HepG2 (cell line): ENCODE measurements around the gene NFIL3. TPM values are rescaled to one million over a fixed set of nuclear protein-coding genes. Genes with fewer than 3 reads are reported as not detected.
"Not testable (repeated sequence)": the region's sequence is repeated elsewhere in the genome, so short reads cannot be mapped to it uniquely, and the experiment has no call there.

Source experiments
- ATAC-seq: fragments of 200-7000 bp; cut with Tn5 transposase; 3 replicates; pipeline ENCODE4 v1.9.1; 2020; ENCODE audit warnings: mild to moderate bottlenecking, moderate library complexity
- BruUV-seq: library from RNA; stranded (reverse); fragments of 400-500 nt; replicated peaks from 2 replicates; lab custom pipeline; 2021; lab: Mats Ljungman, UMichigan
- CTCF ChIA-PET: fragments of 300-600 bp; formaldehyde crosslinking; extraction: SDS; loops from one replicate; lab custom pipeline; 2021; ENCODE audit warnings: low total read pairs, inconsistent platforms, low intra/inter-chr PET ratio; lab: Yijun Ruan, JAX
- POLR2A ChIA-PET: fragments of 350-600 bp; sonication (Branson Sonifier 250); formaldehyde crosslinking; loops from one replicate; lab custom pipeline; 2020; ENCODE audit warnings: antibody characterized with exemption, inconsistent platforms; lab: Yijun Ruan, JAX
- DNase-seq: peaks from one replicate; pipeline ENCODE4 v3.0.0-alpha.2; 2015; ENCODE audit warnings: low spot score
- FAIRE-seq: peaks from 3 replicates; lab custom pipeline; 2011; peaks lifted over from hg19 to GRCh38; lab: Jason Lieb, UNC
- H2AFZ ChIP-seq: one replicate; pipeline ENCODE4 v1.6.1; 2011; ENCODE audit warnings: low read length, inconsistent platforms
- H3K27ac ChIP-seq: fragments of 300-600 bp; 3 replicates; pipeline ENCODE4 v1.8.0; 2011; ENCODE audit warnings: mixed run types, mild to moderate bottlenecking, mixed read lengths, low read length, inconsistent platforms; ENCODE audit not compliant: insufficient read depth; ENCODE audit errors: extremely low read length
- H3K27me3 ChIP-seq, 2 experiments: fragments of 200-600 bp in 1 of 2; 2 replicates in 1 of 2; 3 replicates in 1 of 2; pipeline versions ENCODE4 v1.6.0 to v1.8.0; 2011; ENCODE audit warnings: low read length in 2 of 2, mild to moderate bottlenecking in 2 of 2, moderate library complexity in 2 of 2, inconsistent platforms in 1 of 2; ENCODE audit not compliant: insufficient read depth in 2 of 2, control insufficient read depth in 1 of 2
- H3K36me3 ChIP-seq, 2 experiments: fragments of 200-600 bp in 1 of 2; replicated peaks in 1 of 2; 2 replicates in 1 of 2; 3 replicates in 1 of 2; pipeline versions ENCODE4 v1.5.1 to v1.8.0; 2011; ENCODE audit warnings: low read length in 2 of 2, inconsistent platforms in 1 of 2; ENCODE audit not compliant: insufficient read depth in 2 of 2, control insufficient read depth in 1 of 2
- H3K4me1 ChIP-seq: 2 replicates; pipeline ENCODE4 v1.5.1; 2012; ENCODE audit warnings: low read length, inconsistent platforms; ENCODE audit not compliant: insufficient read depth
- H3K4me2 ChIP-seq: 2 replicates; pipeline ENCODE4 v1.6.0; 2011; ENCODE audit warnings: low read depth, low read length, inconsistent platforms
- H3K4me3 ChIP-seq, 3 experiments: fragments of 200-600 bp in 1 of 3; sonication (generic), shearing (Covaris generic) in 1 of 3; replicated peaks in 1 of 3; 2 replicates each; pipeline ENCODE4 v1.5.1; 2011 to 2016; ENCODE audit warnings: low read length in 3 of 3, inconsistent platforms in 2 of 3, low read depth in 2 of 3, mild to moderate bottlenecking in 2 of 3, control low read depth in 1 of 3, mixed read lengths in 1 of 3; ENCODE audit not compliant: insufficient read depth in 1 of 3
- H3K79me2 ChIP-seq: one replicate; pipeline ENCODE4 v1.6.1; 2011; ENCODE audit warnings: low read length, inconsistent platforms; ENCODE audit not compliant: insufficient read depth
- H3K9ac ChIP-seq: 2 replicates; pipeline ENCODE4 v1.6.0; 2011; ENCODE audit warnings: mild to moderate bottlenecking, low read depth, low read length, inconsistent platforms; ENCODE audit not compliant: insufficient read depth
- H3K9me3 ChIP-seq: 2 replicates; pipeline ENCODE4 v1.5.1; 2012; ENCODE audit warnings: mild to moderate bottlenecking, low read length
- H4K20me1 ChIP-seq: 2 replicates; pipeline ENCODE4 v1.6.0; 2011; ENCODE audit warnings: inconsistent platforms, mild to moderate bottlenecking, low read length, moderate library complexity; ENCODE audit not compliant: insufficient read depth
- BORCS8-MEF2B ChIP-seq: sonication (generic); formaldehyde crosslinking; IDR thresholded peaks from 2 replicates; pipeline ENCODE4 v1.8.0; 2022; ENCODE audit warnings: mild to moderate bottlenecking, missing genetic modification reagents
- CHCHD3 ChIP-seq: sonication (generic); formaldehyde crosslinking; IDR thresholded peaks from 2 replicates; pipeline ENCODE4 v1.8.0; 2022; ENCODE audit warnings: mild to moderate bottlenecking, missing genetic modification reagents, moderate library complexity
- ESRRA ChIP-seq: sonication (generic); formaldehyde crosslinking; IDR thresholded peaks from 2 replicates; pipeline ENCODE4 v1.5.1; 2020; ENCODE audit warnings: mild to moderate bottlenecking, low read depth, missing genetic modification reagents
- GATAD2A ChIP-seq: IDR thresholded peaks from 2 replicates; pipeline ENCODE4 v1.6.1; 2016
- PHF20 ChIP-seq: sonication (generic); formaldehyde crosslinking; IDR thresholded peaks from 2 replicates; pipeline ENCODE4 v1.5.0; 2020; ENCODE audit warnings: mild to moderate bottlenecking, missing genetic modification reagents
- SMAD1 ChIP-seq: sonication (generic); formaldehyde crosslinking; IDR thresholded peaks from 2 replicates; pipeline ENCODE4 v1.4.0; 2020; ENCODE audit warnings: missing genetic modification reagents, low read depth, mild to moderate bottlenecking, borderline replicate concordance
- ZFP36L2 ChIP-seq: sonication (generic); formaldehyde crosslinking; IDR thresholded peaks from 2 replicates; pipeline ENCODE4 v1.4.0; 2020; ENCODE audit warnings: missing genetic modification reagents
- ZFYVE20 ChIP-seq: sonication (generic); formaldehyde crosslinking; IDR thresholded peaks from 2 replicates; pipeline ENCODE4 v1.8.0; 2023; ENCODE audit warnings: low read depth, mild to moderate bottlenecking, moderate library complexity, missing genetic modification reagents, borderline replicate concordance
- ZNF326 ChIP-seq: sonication (generic); formaldehyde crosslinking; IDR thresholded peaks from 2 replicates; pipeline ENCODE4 v1.4.0; 2020; ENCODE audit warnings: missing genetic modification reagents, borderline replicate concordance
- ZNF552 ChIP-seq: sonication (generic); formaldehyde crosslinking; IDR thresholded peaks from 2 replicates; pipeline ENCODE4 v1.9.0; 2022; ENCODE audit warnings: missing genetic modification reagents, mild to moderate bottlenecking, borderline replicate concordance
- ZNF7 ChIP-seq: IDR thresholded peaks from 2 replicates; pipeline ENCODE4 v1.6.1; 2016; ENCODE audit warnings: missing biosample characterization, missing genetic modification reagents
- WGBS: methylation state at CpG from one replicate; pipeline ENCODE4 v1.1.6; 2017; ENCODE audit warnings: low lambda C conversion rate; 5-methylcytosine and 5-hydroxymethylcytosine counted together
- in situ Hi-C: cut with HindIII; loops from 2 replicates; pipeline ENCODE4 v1.10.0; 2017; ENCODE audit warnings: low pct_unique_long_range_greater_than_20kb; ENCODE audit not compliant: extremely low pct_ligation_motif_present
- intact Hi-C: fragments of 100-400 bp; cut with micrococcal nuclease; formaldehyde crosslinking; loops from one replicate; pipeline ENCODE4 v1.10.0; 2022; ENCODE audit not compliant: unreplicated experiment
- polyA plus RNA-seq, 8 experiments: library from polyadenylated mRNA; depleted of rRNA in 3 of 8; stranded (reverse) in 7 of 8; unstranded in 1 of 8; fragments of >200 nt; fragmentation: Illumina TruSeq in 4 of 8; extraction: Trizol in 4 of 8; gene quantifications; 2 replicates each; pipeline versions ENCODE4 v1.2.1 to v1.2.3, GENCODE V29; 2011 to 2016; ENCODE audit warnings: low read depth in 4 of 8, missing spikeins in 1 of 8, mixed read lengths in 1 of 8; ENCODE audit not compliant: insufficient read depth in 1 of 8
- total RNA-seq, 5 experiments: library from RNA; depleted of rRNA; stranded (reverse); fragments of >200 nt; fragmentation: Illumina TruSeq; extraction: Trizol; gene quantifications; 2 replicates each; pipeline ENCODE4 v1.2.3, GENCODE V29; 2016; ENCODE audit warnings: low read depth in 1 of 5
- TF ChIP-seq, protein P1 (sequence below): sonication (generic); formaldehyde crosslinking; IDR thresholded peaks from 2 replicates; pipeline ENCODE4 v1.4.0; 2020; ENCODE audit warnings: missing genetic modification reagents

Gene NFIL3
- total and polyA plus RNA-seq, 2 of the 13 experiments (the other 11 are each of a cell fraction or from before 2014, with no cell fraction given), result 46.6 to 54.2 TPM

DNA sequence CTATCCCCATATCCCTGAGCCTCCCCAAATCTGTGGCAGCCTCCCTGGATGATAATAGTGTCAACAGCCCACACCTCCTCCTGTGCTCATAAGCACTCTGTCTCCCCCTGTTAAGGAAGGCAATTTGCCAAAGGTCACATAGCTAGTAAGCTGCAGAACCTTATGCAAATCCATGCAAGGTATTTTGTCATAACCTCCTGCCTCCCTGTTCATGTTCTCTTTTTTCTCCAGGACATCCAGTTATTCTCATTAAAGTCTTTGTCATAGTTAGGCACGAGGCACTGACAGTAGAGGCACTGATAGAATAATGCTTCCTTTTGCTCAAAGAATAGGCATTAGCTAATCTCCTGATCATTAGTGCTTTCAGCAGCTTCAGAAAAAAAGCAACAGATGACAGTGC lies 51.7 kb downstream of the NFIL3 start:
- DNase-seq, result no peak
- WGBS, result 45% methylated on average over 1 of the region's 1 CpG
- H3K36me3 ChIP-seq, result no peaks in the 10 kb centered on the region
- TF ChIP-seq PHF20 (CRISPR knock-in tag), result no peak
- TF ChIP-seq CHCHD3 (CRISPR knock-in tag), result no peak
- TF ChIP-seq BORCS8-MEF2B (CRISPR knock-in tag), result no peak
- no peak for TF ChIP-seq ESRRA
- TF ChIP-seq SMAD1 (CRISPR knock-in tag), result no peak
- TF ChIP-seq ZFYVE20 (CRISPR knock-in tag), result no peak
- TF ChIP-seq GATAD2A (CRISPR knock-in tag), result no peak
- TF ChIP-seq, protein P1, sequence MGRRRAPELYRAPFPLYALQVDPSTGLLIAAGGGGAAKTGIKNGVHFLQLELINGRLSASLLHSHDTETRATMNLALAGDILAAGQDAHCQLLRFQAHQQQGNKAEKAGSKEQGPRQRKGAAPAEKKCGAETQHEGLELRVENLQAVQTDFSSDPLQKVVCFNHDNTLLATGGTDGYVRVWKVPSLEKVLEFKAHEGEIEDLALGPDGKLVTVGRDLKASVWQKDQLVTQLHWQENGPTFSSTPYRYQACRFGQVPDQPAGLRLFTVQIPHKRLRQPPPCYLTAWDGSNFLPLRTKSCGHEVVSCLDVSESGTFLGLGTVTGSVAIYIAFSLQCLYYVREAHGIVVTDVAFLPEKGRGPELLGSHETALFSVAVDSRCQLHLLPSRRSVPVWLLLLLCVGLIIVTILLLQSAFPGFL (CRISPR knock-in tag), result no peak
- no peak for TF ChIP-seq ZNF7
- no peak for TF ChIP-seq ZNF552 (CRISPR knock-in tag)
- TF ChIP-seq ZNF326 (CRISPR knock-in tag), result no peak
- no peak for TF ChIP-seq ZFP36L2
- TF ChIP-seq, all 625 proteins: peak for 0
- Histone ChIP-seq H3K4me1 (peaks cover 10% of the 10 kb centered on the region), H3K4me3 (no peak overlapping the region), H2AFZ (no peak overlapping the region), H4K20me1 (no peaks in the 10 kb centered on the region), H3K27me3 (no peaks in the 10 kb centered on the region), H3K4me2 (no peak overlapping the region), H3K79me2 (no peaks in the 10 kb centered on the region), H3K9me3 (no peaks in the 10 kb centered on the region; the same call in 1 of the 2 replicates), H3K27ac (no peak overlapping the region), H3K9ac (no peak overlapping the region)
- FAIRE-seq (no peak), ATAC-seq (peak; percentile 42; the same call in 1 of the 3 replicates)
- BruUV-seq, result no TSS peak
- ChIA-PET POLR2A (interaction anchor here (1.2 to 1.3 kb wide), 2 partner anchors 10 to 15 kb away, joined by 3 to 4 read pairs; no protein-coding TSS in a partner anchor), CTCF (no interaction called here)
- in situ Hi-C loops, result no loop called here
- intact Hi-C loops, result no loop called here

DNA sequence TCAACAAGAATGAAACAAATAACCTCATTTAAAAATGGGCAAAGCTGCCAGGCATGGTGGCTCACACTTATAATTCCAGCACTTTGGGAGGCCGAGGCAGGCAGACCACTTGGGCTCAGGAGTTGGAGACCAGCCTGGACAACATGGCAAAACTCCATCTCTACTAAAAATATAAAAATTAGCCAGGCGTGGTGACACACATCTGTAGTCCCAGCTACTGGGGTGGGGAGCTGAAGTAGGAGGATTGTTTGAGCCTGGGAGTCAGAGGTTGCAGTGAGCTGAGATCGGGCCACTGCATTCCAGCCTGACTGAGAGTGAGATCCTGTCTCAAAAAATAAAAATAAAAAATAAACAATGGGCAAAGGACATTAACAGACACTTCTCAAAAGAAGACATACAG lies 53.6 kb downstream of the NFIL3 start:
- H2AFZ ChIP-seq, H3K4me2 ChIP-seq, POLR2A ChIA-PET, in situ Hi-C loops, DNase-seq, H3K9ac ChIP-seq, H4K20me1 ChIP-seq, H3K27me3 ChIP-seq, H3K79me2 ChIP-seq, BruUV-seq, H3K36me3 ChIP-seq, intact Hi-C loops, FAIRE-seq, CTCF ChIA-PET, H3K27ac ChIP-seq, H3K4me3 ChIP-seq, H3K9me3 ChIP-seq, ATAC-seq: not testable (repeated sequence)
- WGBS, result 60% methylated on average over 3 of the region's 3 CpGs
- peaks cover 10% of the 10 kb centered on the region for H3K4me1 ChIP-seq
